Stimulated activated CD4-positive, alpha-beta T cell treated with anti-CD3 and anti-CD28 coated beads, Interleukin-15, amount 100 ng/mL, for 24 hours (primary cell): ENCODE data around the gene RAB1B.

ENCODE experiments used
- DNase-seq: peaks from one replicate; pipeline ENCODE4 v3.0.0-alpha.2; 2020

The RAB1B gene

DNA sequence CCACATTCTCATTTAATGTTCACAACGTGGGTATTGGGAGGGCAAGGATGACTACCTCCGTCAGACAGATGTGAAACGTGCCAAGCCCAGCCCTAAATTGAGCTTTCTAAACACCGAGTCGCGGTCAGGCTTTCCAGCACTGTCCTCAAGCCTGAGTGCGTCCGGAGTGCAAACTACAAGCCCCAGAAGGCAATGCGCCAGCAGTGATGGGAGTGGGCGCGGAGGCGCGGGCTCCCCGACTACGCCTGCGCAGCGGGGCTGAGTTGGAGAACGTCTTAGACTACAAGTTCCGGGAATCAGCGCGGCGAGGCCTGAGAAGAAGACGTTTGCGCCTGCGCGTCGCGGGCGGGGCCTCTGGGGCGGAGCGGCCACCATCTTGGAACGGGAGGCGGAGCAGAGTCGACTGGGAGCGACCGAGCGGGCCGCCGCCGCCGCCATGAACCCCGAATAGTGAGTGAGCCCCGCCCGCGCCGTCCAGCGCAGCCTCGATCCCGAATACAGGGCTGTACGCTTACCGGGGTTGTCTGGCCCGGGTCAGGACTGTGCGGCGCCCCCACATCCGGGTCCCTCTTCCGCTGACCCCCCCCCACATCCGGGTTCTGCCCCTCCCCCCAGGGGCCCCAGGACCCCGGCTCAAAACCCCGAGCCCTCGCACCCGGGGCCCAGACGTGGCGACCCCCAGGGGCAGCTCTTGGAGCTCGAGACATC is at the start of gene RAB1B:
Gene RAB1B (plus strand): TSS at position 396 of the 708 bp plus-strand sequence. CDS start 41 bp downstream, at position 437.
- DNase-seq, result peak; percentile 100

DNA sequence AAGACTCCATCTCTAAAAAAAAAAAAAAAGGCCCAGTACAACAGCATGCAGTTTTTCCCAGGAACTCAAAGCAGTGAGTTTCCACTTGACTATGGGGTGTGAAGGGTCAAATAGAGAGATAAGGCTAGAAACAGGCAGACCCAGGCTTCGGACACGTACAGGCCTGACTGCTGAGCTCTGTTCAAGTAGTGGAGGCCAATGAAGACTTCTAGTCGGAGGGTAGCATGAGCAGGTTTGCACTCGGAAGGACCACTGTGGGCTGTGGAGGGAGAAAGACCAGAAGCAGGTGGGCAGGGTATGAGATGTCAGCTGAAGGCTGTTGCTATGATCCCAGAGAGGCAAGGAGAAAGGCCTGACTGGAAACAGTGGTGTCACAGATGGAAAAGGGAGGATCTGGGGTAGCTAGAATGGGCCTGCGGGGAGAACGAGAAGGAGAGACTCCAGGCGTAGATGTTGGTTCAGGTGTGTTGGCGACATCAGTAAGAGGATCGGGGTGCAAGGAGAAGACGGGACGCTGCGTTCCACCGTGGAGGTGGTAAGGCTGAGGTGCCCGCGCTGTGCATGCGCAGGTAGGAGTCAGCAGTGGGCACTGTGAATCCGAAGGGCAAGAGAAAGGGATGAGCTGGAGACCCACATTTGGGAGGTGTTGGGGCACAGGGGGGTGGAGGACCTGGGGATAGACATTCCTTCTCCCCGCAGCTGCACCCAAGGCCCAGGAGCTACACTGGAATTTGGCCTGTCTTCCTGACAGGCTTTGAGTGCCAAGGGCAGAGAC is 49.4 kb upstream of the RAB1B start:
- DNase-seq, result no peak

DNA sequence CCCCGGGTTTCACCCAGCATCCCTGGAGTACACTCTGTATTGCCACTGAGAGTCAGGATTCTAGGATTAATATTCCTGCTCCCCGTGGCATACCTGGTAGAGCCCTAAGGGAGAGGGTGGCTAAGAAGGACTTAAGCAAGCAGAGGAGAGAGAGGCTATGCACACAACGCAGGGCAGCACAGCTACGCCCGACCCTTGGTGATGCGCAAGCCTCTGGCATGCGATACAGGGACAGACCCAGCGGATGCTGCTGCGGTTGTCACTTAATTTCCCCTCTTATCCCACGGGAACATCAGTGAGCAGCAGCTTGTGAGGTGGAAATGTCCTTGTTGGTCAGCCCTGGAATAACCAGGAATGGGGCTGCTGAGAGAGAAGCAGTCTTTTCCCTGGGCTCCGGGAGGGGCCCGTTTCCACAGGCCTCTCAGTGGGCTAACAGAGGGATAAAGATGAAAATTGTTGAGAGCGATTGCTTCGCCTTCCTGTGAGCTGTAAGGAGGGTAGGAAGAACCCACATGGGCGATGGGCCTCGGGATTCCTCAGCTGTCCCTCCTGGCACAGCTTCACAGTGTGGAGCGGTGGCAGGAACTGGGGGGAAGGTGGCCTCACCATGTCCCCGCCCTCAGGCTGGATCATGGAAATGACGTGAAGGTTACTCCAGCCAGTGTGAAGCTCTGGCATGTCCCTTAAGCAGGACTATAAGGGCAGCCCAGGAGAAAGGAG is 48.4 kb upstream of the RAB1B start:
- no peak for DNase-seq

DNA sequence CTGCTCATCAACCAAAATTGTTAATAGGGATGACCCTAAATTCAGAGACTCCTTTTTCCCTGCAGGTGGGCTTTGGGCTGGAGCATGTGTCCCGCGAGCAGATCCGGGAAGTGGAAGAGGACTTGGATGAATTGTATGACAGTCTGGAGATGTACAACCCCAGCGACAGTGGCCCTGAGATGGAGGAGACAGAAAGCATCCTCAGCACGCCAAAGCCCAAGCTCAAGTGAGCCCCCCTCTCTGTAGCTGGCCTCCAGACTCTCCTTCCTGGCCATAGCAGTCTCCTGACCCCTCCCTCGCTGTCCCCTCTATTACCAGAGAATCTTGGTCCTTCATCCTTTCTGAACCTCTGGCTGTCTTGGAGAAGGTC is 47.9 kb upstream of the RAB1B start:
- no peak for DNase-seq

DNA sequence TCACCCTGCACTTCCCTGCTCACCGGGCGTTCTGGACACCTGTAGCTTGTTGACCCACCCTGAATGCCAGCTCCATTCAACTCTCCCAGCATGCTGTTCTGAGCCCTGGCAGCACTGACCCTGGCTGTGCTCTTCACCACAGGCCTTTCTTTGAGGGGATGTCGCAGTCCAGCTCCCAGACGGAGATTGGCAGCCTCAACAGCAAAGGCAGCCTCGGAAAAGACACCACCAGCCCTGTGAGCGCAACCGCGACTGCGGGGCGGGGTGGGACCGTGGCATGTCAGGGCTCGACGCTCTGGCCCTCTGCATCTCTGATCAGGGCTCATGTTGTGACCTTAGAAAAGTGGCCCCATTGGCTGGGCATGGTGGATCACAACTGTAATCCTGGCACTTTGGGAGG is 47.4 kb upstream of the RAB1B start:
- DNase-seq, result no peak

DNA sequence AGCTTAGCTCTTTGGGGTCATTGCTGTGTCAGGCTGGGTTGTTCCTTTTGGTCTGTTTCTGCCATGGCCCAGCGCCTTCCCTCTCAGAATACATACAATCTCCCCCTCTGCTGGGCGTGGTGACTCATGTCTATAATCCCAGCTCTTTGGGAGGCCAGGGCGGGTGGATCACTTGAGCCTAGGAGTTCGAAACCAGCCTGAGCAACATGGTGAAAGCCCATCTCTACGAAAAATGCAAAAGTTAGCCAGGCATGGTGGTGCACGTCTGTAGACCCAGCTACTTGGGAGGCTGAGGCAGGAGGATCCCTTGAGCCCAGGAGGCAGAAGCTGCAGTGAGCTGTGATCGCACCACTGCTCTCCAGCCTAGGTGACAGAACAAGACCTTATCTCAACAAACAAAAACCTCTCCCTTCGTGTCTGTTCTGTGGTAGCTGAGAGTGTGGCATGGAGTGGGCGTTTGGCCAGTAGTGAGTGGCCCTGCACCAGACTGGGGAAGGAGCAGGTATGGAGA is 46.7 kb upstream of the RAB1B start:
- peak; percentile 12 for DNase-seq

DNA sequence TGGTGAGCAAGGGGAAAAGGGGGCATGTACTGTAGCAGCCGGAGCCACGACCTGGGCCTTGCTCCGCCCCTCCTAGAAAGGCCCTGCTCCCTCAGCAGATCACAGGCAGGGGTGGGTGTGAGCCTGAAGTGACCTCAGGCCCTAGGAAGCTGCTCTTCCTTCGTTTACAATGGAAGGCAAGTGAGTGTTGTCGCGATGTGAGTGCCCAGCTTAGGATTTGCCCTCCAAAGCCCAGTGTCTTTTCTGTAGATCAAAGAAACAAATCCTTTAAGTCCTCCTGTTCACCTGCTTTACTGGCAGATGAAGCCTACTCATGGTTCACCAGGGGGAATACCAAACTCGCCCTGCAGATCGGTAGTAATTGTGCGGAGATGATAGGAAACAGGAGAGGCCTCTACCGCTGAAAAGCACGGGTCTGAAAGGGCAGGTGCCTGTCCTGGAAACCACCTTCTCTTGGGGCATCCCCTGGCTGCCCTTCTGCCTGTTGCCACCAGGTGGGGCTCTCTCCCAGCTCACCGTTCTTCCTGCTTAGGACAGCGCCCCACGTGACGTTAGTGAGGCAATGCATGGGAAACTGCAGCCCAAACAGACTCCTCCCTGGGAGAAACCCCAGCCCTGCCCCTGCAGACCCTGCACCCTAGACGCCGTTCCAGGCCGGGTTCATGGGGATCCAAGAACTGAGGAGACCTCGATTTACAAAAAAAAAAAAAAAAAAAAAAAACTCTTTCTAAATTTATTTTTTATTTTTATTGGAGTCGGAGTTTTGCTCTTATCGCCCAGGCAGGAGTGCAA is 45.9 kb upstream of the RAB1B start:
- DNase-seq, result peak; percentile 94

DNA sequence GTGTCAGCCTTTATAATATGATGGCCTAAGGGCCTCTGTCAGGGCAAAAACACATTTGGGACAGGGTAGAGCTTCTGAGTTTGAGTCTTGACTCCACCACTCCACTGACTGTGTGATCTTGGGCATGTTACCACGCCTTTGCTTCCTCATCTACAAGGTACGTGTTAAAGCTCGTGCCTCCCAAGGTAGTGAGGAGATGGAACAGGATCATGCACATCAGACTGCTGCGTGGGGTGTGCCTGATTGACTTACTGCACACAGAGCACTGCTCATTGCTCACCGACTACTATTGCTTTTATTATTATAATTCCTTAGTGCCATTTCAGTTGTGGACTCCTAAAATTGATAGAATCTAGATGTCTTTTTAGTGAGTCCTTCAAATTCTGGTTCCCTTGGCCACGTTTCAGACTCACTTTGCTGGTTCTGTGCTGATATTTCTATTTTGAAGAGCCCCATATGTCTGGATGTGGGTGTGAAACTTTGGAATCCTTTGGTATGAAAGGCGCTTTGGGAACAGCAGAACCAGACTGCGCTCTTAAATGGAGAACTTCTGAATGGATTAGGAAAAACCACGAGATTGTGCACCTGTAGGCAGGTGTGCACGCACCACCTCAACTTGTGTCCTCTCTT is 44.1 kb upstream of the RAB1B start:
- DNase-seq, result no peak

DNA sequence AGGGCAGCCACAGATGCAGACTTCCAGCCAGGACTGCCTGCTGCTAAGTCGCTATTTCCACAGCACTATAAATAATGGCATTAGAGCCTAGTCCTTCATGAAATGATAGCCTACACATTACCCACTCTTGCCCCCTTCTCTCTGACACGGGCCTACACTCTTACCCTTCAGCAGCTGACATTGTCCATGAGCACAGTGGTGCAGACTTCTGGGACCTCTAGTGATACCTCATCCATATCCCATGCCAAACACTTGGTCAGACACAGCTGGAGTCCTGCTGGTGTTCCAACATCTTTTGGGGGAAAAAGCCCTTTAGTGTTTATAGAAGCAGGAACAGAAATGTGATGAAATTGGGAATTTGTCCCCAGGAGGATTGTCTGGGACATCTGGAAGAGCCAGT is 43.4 kb upstream of the RAB1B start:
- no peak for DNase-seq

DNA sequence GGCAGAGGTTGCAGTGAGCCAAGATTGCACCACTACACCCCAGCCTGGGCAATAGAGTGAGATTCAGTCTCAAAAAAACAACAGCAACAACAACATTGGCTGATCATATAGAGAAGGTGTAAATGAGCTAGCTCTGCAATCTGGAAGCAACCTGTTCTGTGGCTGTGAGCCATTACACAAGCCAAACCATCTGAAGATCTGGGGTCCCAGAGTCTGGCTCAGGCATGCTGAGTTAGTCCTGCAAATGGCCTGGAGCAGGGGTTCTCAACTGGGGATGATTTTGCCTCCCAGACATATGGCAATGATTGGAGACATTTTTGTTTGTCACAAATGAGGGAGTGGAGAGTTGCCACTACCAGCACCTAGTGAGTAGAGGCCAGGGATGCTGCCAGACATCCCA is 42.3 kb upstream of the RAB1B start:
- no peak for DNase-seq

DNA sequence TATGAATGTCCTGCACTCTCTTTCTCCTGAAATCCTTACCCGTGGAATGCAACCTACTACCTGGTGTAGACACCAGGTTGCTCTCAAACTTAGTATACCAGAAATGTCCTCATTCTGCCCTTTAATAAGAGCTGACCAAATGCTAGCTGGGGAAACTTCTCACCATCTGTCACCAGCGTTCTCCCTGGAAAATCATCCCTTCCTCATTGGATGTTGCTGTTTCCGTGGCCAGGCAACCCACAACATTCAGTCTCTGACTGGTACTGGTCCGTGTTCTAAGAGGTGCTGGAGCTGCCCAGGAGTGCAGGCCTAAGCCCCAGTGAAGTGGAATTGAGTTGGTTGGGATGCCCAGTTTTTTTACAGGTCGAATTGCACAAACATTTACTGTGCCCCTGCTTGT is 40.7 kb upstream of the RAB1B start:
- DNase-seq, result no peak

DNA sequence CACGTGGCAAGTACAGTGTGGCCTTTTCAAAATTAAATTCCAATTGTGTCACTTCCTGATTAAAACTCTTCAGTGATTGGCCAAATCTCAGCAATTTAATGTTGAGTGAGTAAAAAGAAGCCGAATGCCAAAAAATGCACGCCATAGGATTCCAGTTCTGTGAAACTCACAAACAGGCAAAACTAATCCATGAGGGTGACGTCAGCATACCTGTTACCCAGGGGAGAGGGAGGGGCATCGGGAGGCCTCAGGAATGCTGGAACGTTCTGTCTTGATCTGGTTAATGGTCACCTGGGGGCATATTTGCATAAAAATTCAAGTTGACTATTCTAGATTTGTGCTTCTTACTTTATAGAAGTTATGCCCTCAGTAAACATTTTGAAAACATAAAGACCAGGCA is 39.9 kb upstream of the RAB1B start:
- no peak for DNase-seq

DNA sequence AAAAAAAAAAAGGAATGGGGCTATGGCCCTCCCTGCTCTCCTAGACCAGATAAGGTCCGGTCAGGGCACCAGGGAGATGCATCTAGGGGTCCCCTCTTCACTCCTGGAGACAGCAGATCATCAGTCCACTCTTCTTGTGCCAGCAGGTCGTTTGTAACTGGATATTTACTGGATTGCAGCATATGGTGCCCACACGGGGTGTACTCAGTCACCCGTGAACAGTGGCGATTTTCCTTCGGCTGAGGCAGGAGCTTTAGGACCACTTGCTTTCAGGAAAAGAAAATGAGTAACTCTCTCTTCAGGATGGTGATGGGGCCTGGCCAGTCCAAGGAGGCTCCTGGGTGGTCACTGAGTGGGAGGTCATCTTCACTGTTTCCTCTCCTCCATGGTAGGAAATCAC is 38.3 kb upstream of the RAB1B start:
- DNase-seq, result no peak

DNA sequence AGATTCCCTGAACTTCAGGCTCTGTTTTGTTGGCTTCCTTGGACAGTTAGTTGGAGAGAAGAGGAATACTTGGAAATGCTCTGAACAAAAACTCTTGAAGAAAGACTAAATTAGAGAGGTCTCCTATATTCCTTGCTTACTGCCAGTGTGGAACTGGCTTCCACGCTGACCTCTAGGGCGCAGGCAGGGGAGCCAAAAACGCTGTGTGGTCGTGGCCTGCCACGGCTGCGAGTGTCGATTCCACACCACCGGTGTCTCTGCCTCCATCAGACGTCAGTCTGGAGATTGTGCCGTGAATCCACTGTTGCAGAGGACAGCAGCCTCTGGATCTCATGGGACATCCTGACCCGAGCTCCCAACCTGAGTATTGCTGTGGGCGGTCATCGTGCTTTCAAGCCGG is 37.5 kb upstream of the RAB1B start:
- DNase-seq, result no peak

DNA sequence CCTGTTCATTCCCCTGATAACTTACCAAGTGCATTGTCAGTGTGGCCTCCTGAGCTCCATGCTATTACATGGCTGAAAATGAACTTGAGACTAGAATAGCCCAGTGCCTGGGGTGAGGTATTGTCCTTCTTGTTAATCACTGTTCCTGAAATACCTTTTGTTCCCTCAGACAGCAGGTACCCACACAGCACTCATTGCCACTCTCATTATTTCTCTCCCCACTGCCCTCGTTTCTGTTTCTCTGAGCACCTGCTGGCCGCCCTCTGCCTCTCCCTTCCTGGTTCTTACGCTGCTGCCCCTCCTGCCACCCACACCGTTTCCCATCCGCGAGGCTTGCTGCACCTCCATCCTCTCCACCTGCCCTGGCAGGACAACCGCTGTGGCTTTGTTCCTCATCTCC is 36.9 kb upstream of the RAB1B start:
- DNase-seq, result no peak

DNA sequence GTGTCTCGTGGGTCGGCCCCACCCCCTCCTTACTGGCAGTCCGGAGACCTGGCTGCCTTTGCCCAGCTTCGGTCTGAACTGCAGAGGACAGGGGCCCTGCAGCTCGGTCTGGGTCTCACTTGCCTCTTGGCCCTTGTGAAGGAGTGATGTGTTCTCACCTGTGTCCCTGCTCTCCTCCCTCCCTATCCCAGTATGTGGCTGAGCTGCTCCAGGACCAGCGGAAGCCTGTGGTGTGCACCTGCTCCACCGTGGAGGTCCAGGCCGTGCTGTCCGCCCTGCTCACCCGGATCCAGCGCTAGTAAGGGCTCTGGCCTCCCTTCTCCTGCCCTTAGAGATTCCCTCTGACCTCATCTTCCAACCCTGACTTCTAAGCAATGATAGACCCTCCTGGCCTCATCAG is 35.7 kb upstream of the RAB1B start:
- DNase-seq, result no peak

DNA sequence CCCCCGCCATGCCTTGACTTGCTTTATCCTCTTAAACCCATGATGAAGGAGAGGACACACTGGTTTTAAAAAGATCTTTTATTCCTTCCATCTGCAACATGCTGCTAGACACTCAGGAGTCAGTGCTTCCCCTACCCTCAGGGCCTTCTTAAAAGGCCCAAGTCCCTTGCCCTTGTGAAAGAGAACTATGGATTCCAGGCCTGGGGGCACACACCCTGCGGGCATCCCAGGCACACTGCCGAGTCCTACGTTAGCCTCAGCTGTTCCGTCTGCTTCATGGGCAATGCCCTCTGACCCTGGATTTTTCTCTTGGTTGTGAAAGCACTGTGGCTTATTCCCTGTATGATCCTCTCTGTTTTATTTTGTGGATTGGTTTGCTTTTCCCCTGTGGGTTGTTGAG is 35.1 kb upstream of the RAB1B start:
- DNase-seq, result no peak

DNA sequence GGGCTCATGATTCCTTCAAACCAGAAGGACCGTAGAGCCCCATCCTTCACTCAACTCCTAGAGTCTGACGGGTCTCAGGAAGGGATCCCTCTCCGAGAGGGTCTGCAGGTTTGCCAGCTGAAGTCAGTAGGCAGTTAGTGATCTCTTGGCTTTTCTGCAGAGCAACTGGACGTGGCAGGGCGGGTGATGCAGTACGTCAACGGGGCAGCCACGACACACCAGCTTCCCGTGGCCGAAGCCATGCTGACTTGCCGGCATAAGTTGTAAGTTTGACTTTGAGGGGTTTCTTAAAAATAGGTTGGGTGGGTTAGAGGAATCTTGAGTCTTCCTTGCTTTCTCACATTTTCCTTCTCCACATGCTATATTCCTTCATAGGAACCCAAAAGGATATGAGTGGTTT is 33.3 kb upstream of the RAB1B start:
- no peak for DNase-seq

DNA sequence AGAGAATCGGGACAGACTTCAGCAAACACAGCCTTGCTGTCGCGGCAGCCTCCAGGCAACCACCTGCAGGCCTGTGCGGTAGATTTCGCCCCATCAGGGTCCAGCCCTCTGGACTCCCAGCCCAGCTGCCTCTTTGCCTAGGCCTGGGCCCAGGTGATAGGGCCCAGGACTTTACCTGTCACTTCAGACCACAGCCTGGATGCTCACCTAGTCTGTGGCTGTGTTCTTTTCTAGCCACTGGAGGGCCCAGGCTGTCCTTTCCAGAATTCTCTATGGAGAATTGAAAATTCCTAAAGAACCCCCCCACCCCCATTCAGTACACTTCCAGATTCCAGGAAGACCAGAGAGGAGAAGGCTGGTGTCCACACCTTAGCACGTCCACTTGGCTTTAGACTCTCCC is 30.6 kb upstream of the RAB1B start:
- no peak for DNase-seq

DNA sequence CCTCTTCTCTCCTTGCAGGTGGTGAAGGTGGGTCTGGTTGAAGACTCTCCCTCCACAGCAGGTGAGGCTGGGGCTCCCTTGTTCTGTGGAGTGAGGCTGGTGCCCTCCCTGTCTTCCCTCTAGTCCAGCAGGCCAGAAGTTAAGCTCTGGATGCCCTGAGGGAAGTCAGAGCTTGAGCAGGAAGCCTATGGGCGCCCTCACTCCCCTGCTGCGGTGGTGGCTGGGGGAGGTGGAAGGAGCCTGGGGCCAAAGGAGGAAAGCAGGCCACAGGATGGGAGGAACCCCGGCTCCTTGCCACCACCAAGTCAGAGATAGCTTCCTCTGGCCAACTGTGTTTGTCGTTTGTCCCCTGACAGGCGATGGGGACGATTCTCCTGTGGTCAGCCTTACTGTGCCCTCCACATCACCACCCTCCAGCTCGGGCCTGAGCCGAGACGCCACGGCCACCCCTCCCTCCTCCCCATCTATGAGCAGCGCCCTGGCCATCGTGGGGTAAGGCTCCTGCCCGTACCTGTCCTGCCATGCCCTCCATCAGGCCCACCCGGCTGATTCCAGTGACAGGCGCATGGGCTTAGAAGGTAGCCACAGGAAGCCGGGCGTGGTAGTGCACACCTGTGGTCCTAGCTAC is 29.5 kb upstream of the RAB1B start:
- DNase-seq, result no peak

DNA sequence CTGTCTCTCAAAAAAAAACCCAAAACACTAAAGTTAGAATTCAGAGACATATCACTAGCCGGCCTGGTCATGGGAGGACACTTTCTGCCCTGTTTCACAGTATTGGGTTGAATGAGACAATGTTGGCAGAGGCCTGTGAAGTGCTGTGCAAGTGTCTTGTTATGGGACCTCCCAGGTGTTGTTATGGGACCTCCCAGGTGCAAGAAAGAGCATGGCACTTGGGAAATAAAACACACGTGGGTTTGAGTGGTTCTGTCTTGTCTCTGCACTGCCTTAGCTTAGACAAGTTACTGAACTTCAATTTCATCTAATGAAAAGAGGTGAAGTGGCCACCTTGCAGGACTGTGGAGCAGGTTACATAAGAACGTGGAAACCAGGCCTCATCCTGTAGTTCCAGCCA is 28.9 kb upstream of the RAB1B start:
- no peak for DNase-seq
